Thymus (tissue), 11 donors: ENCODE results near the gene KCTD19. TPM values are rescaled to one million over a fixed set of nuclear protein-coding genes. Genes with fewer than 3 reads are reported as not detected.
"Not testable (repeated sequence)": the region's sequence is repeated elsewhere in the genome, so short reads cannot be mapped to it uniquely, and the experiment has no call there.

ENCODE experiments used
- DNase-seq, 9 donors: peaks; one replicate each; pipeline ENCODE4 v3.0.0-alpha.2; 2013; ENCODE audit warnings: low spot score in 9 of 9, low read depth in 6 of 9, missing footprints in 1 of 9
- H3K27ac ChIP-seq, 2 donors: one replicate each; pipeline ENCODE4 v1.5.1; 2013; ENCODE audit warnings: control low read depth in 1 of 2, low read depth in 1 of 2, low read length in 1 of 2, mild to moderate bottlenecking in 1 of 2, moderate library complexity in 1 of 2
- H3K27me3 ChIP-seq, 2 donors: one replicate each; pipeline ENCODE4 v1.5.1; 2013; ENCODE audit warnings: low read length in 1 of 2; ENCODE audit not compliant: control insufficient read depth in 2 of 2, insufficient read depth in 1 of 2
- H3K36me3 ChIP-seq, 2 donors: one replicate each; pipeline ENCODE4 v1.5.1; 2013; ENCODE audit warnings: low read length in 1 of 2, mild to moderate bottlenecking in 1 of 2, moderate library complexity in 1 of 2; ENCODE audit not compliant: control insufficient read depth in 2 of 2, insufficient read depth in 2 of 2
- H3K4me1 ChIP-seq, 2 donors: one replicate each; pipeline ENCODE4 v1.5.1; 2013; ENCODE audit warnings: low read length in 2 of 2; ENCODE audit not compliant: control insufficient read depth in 2 of 2, insufficient read depth in 2 of 2
- H3K4me3 ChIP-seq, 2 donors: one replicate each; pipeline ENCODE4 v1.5.1; 2013; ENCODE audit warnings: low read length in 2 of 2, control low read depth in 1 of 2, mild to moderate bottlenecking in 1 of 2
- H3K9me3 ChIP-seq, 2 donors: one replicate each; pipeline ENCODE4 v1.5.1; 2013; ENCODE audit warnings: low read length in 1 of 2, mild to moderate bottlenecking in 1 of 2; ENCODE audit not compliant: control insufficient read depth in 2 of 2, insufficient read depth in 1 of 2
- whole genome bisulfite sequencing: extraction: QIAGEN DNeasy Blood & Tissue Kit; methylation state at CpG from one replicate; pipeline ENCODE4 v1.1.7; 2013; 5-methylcytosine and 5-hydroxymethylcytosine counted together
- polyA plus RNA-seq: library from polyadenylated mRNA; stranded (reverse); fragments of 200-250 nt; gene quantifications from one replicate; pipeline ENCODE4 v1.2.3, GENCODE V29; 2013
- total RNA-seq: library from RNA; stranded (reverse); fragments of 120-200 nt; gene quantifications from one replicate; pipeline ENCODE4 v1.2.4, GENCODE V29; 2013
- donor health status: healthy.

Gene KCTD19
- total and polyA plus RNA-seq, 2 donors, result 0.19 to 0.34 TPM

DNA sequence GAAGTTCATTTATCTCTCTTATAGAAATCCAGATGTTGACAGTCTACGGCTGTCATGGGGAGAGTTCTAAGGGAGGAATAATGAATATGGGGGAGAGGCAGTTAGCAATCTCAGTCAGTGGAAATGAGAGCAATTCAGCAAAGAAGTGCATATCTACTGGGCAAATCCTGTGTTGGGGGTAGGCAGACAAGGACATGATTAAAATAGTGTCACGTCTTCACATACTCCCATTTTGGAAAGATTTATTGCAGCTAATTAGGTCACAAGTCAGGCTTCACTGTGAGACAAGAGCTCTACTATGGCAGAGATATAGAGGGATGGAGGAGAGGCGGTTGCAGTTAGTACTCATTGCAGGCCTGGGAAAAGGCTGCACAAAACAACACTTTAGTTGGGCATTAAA lies 29.9 kb upstream of the KCTD19 start:
- no peak for DNase-seq
- H3K27ac ChIP-seq, result no peak overlapping the region
- no peaks in the 10 kb centered on the region for H3K36me3 ChIP-seq
- WGBS, result 97% methylated on average over 3 of the region's 3 CpGs
- H3K9me3 ChIP-seq, result no peaks in the 10 kb centered on the region
- no peaks in the 10 kb centered on the region for H3K27me3 ChIP-seq
- no peaks in the 10 kb centered on the region for H3K4me1 ChIP-seq
- H3K4me3 ChIP-seq, result no peak overlapping the region

- H3K27me3 ChIP-seq, H3K27ac ChIP-seq, H3K4me3 ChIP-seq, DNase-seq, H3K9me3 ChIP-seq, H3K4me1 ChIP-seq, H3K36me3 ChIP-seq: not testable (repeated sequence)
- WGBS, result 97% methylated on average over 3 of the region's 3 CpGs
Measured at GRCh38 chr16:67352463-67352862, 25.9 kb upstream of the KCTD19 start.

DNA sequence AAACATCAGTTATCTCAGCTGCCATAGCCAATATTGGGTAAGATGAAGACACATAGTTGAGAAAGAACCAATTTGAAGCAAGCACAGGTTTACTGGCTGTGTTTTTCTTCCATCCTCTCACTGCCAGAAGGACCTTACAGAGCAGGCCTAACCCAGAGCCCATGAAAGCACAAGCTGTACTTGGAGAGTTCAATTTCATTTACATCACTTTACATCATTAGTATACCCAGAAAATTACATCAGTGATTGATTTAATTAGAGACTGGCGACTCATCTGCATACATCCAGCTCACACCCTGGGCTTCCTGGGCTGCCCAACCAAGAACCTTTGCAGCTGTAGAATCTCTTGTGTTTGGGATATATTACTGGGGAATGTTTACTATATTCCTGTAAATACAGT lies 23.8 kb upstream of the KCTD19 start:
- no peaks in the 10 kb centered on the region for H3K4me1 ChIP-seq
- no peaks in the 10 kb centered on the region for H3K9me3 ChIP-seq
- WGBS, result 97% methylated on average over 1 of the region's 1 CpG
- DNase-seq, result no peak
- H3K36me3 ChIP-seq, result no peaks in the 10 kb centered on the region
- no peaks in the 10 kb centered on the region for H3K27me3 ChIP-seq
- no peak overlapping the region for H3K27ac ChIP-seq
- H3K4me3 ChIP-seq, result no peak overlapping the region

DNA sequence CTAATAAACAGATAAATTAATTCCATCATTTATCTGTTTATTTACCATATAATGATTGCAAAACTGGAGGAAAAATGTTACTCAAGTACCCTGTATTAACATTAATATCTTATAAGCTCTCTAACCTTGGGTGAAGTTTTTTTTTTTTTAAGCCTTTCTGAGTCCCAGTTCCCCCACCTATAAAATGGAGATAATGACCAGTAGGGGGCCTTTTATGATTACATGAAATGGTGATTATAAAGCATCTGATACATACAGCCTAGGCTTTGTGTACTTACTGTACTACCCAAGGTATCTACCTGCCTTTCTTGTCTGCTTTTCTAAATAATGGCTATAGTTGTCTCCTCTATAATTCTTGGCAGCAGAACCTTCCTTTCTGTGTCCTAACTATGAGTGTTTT lies 22.6 kb upstream of the KCTD19 start:
- no peak for DNase-seq
- no peaks in the 10 kb centered on the region for H3K9me3 ChIP-seq
- no peak overlapping the region for H3K4me3 ChIP-seq
- no peaks in the 10 kb centered on the region for H3K27me3 ChIP-seq
- no peaks in the 10 kb centered on the region for H3K4me1 ChIP-seq
- H3K27ac ChIP-seq, result no peak overlapping the region
- no peaks in the 10 kb centered on the region for H3K36me3 ChIP-seq

DNA sequence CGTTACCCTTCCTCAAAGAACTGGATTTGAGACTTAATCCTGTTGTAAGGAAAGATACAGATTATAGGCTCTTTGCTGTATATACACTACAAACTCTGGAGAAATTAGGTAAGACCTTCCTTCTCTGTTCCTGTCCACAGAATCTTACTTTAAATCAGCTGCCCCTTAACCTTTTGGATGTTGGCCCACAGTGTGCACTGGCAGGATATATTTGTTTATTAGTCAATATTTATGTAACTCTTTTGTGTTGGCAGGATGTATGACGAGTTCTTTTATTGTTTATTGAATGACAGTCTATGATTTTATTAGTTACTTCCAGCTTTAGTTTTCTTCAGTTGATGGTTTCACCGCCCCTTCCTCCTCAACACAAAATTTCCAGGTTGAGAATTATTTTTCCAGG lies 19.8 kb upstream of the KCTD19 start:
- Histone ChIP-seq H3K4me1 (no peaks in the 10 kb centered on the region), H3K9me3 (no peaks in the 10 kb centered on the region), H3K27ac (no peak overlapping the region), H3K36me3 (no peaks in the 10 kb centered on the region), H3K4me3 (no peak overlapping the region), H3K27me3 (no peaks in the 10 kb centered on the region)
- DNase-seq, result no peak
- WGBS, result 93% methylated on average over 3 of the region's 3 CpGs

DNA sequence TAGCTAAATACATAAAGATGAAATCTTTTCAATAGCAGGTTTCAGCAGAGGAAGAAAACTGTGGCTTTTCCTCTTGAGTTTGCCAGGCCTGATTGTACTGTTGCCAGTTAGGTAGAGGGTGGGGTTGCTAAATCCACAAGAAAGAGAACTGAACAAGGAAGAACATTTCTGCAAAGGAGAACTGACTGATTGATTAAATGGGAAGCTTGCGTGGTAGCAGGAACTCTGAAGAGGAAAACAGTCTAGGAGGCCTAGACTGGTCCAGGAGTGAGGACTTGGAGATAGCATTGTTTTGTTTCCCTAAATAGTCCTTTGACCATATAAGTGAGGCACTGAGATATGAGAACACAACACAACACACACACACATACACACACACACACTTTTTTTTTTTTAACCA lies 18.9 kb upstream of the KCTD19 start:
- no peaks in the 10 kb centered on the region for H3K9me3 ChIP-seq
- no peak for DNase-seq
- no peak overlapping the region for H3K4me3 ChIP-seq
- H3K4me1 ChIP-seq, result no peaks in the 10 kb centered on the region
- no peaks in the 10 kb centered on the region for H3K36me3 ChIP-seq
- no peak overlapping the region for H3K27ac ChIP-seq
- WGBS, result 95% methylated on average over 1 of the region's 1 CpG
- H3K27me3 ChIP-seq, result no peaks in the 10 kb centered on the region

GRCh38 chr16:67342616-67343015 lies 16.1 kb upstream of the KCTD19 start:
- Histone ChIP-seq H3K9me3 (no peaks in the 10 kb centered on the region), H3K27ac (no peak overlapping the region), H3K27me3 (no peaks in the 10 kb centered on the region), H3K4me1 (no peaks in the 10 kb centered on the region), H3K4me3 (no peak overlapping the region), H3K36me3 (no peaks in the 10 kb centered on the region)
- WGBS, result 97% methylated on average over 4 of the region's 4 CpGs
- DNase-seq, result no peak

DNA sequence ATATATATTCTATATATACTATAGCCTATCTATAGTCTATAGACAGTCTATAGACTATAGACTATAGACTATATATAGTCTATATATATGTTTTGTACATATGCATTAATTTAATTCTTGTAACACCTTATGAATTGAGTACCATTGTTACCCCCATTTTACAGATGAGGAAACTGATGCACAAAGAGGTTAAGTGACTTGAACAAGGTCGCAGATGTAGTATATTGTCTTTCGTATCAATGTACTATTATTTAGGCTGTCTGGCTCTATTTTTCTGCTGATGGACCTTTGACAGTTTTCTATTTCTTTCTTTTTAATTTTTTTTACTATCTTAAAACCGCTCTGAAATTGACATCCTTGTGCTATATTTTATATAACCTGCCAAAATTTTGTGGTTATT lies 14.7 kb upstream of the KCTD19 start:
- no peak for DNase-seq
- no peaks in the 10 kb centered on the region for H3K27me3 ChIP-seq
- no peaks in the 10 kb centered on the region for H3K9me3 ChIP-seq
- no peaks in the 10 kb centered on the region for H3K36me3 ChIP-seq
- no peak overlapping the region for H3K4me3 ChIP-seq
- WGBS, result 94% methylated on average over 3 of the region's 3 CpGs
- H3K4me1 ChIP-seq, result no peaks in the 10 kb centered on the region
- no peak overlapping the region for H3K27ac ChIP-seq

DNA sequence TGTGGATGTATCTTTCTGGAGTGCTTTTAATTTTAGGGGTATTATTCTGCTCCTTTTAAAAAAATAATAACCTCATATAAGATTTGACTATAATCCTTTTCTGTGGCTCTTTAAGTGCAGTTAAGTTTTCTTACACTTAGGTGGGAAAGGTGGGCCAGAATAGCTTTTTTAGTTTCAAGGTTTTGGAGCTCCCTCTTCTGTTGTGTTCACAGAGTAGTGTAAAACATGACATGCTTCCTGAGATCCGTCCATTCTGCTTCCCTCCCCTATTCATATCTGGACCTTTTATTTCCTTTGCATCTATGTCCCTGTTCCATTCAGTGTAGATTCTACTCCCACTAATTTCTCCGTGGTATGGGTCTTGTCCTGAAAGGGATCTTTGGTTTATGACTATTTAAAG lies 12.9 kb upstream of the KCTD19 start:
- no peak overlapping the region for H3K27ac ChIP-seq
- no peak overlapping the region for H3K4me3 ChIP-seq
- H3K27me3 ChIP-seq, result no peaks in the 10 kb centered on the region
- no peak for DNase-seq
- H3K36me3 ChIP-seq, result no peaks in the 10 kb centered on the region
- 70% methylated on average over 2 of the region's 2 CpGs for WGBS
- H3K4me1 ChIP-seq, result no peaks in the 10 kb centered on the region
- no peaks in the 10 kb centered on the region for H3K9me3 ChIP-seq

- no peaks in the 10 kb centered on the region for H3K4me1 ChIP-seq
- H3K27me3 ChIP-seq, result no peaks in the 10 kb centered on the region
- H3K9me3 ChIP-seq, result no peaks in the 10 kb centered on the region
- H3K36me3 ChIP-seq, result no peaks in the 10 kb centered on the region
- H3K27ac ChIP-seq, result no peak overlapping the region
- H3K4me3 ChIP-seq, result no peak overlapping the region
- DNase-seq, result no peak
- 96% methylated on average over 1 of the region's 1 CpG for WGBS
Measured at GRCh38 chr16:67336648-67337047, 10.1 kb upstream of the KCTD19 start.
